HG02943 (cell line): Measurements from ENCODE around the gene XPO4.

Experiments
- ATAC-seq: cut with Tn5 transposase; IDR thresholded peaks from one replicate; pipeline ENCODE4 v1.9.1; 2021; ENCODE audit warnings: mild to moderate bottlenecking, low read depth, moderate library complexity; ENCODE audit not compliant: unreplicated experiment

The XPO4 gene

GRCh38 chr13:20831933-20832332, 70.6 kb downstream of the XPO4 start:
- ATAC-seq = no peak

DNA sequence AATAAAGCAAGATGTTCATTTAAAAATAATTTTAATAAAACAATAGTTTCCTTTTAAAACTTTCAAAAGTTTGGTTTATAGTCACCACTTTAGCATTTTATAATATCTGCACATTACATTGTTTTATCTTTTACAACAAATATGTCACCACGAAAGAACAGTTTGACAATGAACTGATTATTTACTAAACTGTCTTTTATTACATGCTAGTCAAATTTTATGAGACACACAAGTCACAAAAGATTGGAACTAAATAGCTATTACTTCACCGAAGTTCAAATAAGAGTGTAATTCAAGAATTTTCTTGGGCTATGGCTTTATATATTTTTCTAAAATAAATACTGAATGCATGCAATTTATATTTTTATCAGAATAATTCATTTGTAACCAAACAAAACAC, 71.3 kb downstream of the XPO4 start:
- ATAC-seq = no peak

DNA sequence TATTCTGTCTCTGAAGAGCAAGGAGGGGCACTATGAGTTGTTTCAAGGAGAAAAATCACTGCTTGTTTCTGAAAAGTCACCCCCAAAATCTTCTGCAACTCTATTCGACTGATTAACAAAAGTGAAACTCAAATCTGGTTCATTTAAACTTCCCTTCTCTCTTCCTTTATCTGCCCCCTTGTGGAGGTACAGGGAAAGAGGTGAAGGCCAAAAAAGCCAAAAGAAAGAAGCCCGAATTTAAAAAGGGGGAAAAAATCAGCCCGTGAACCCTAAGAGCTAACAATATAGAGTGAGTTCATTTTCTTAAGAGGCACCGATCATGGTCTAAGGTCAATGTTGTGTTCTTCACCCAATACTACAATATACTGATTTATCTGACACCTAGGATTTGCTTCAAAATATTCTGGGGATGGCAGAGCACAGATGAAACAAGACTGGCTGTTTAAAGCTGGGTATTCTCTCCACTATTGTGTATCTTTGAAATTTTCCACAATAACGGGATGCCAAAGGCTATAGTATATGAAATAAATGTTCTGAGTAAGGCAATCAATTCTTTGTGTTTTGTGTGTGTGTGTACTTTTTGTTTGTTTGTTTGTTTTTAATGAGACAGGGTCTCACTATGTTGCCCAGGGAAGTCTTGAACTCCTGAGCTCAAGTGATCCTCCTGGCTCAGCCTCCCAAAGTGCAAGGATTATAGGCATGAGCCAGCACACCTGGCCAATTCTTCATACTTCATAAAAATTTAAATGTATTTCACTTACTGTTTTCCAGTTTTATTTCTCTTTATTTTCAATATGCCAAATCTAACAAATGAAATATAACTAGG, 73.8 kb downstream of the XPO4 start:
- ATAC-seq = no peak

DNA sequence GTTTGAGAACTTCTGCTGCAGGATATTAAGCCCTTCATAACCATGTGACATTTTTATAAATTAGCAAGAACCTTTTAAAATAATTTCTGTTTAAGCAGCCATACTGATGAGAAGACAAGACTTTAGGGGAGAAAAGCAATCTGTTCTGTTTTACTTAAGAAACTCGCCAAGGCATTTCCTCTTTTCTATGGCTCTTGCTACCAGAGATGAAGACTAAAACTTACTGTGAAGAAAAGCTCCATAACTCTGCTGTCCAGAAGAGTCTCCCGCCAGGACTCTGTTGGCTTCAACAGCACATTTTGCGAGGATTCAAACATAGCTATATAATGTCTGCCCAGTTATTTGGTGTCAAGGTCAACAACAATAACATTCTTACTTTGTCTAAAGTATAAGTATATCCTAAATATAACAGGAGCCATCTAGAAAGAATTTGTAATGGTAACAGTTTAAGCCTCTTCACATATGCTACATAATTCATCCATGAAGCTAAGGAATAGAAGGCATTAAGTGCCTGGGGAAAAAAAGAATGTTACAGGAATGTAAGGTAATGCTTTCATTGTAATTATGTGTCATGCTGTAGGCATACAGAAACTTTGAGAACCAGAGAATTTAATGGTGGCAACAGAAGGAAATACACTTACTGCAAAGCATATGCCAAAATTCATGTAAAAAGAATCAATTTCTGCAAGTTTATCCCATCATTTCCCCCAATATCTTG, 75.5 kb downstream of the XPO4 start:
- no peak for ATAC-seq

DNA sequence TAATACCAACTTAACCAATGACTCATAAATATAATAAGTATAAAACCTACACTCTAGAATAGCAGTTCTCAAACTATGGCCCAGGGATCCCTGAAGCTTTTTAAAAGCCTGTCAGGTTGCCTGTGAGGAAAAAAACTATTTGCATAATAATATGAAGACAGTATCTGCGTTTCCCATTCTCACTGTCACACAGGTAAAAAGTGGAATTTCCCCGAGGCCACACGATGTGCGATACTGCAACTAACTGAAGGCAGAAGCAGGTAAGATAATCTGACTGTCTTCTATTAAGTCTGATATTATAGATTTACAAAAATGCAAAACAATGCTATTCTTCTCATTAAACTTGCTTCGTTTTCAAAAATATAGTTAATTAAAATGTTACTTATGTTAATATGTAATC, 76.2 kb downstream of the XPO4 start:
- no peak for ATAC-seq

DNA sequence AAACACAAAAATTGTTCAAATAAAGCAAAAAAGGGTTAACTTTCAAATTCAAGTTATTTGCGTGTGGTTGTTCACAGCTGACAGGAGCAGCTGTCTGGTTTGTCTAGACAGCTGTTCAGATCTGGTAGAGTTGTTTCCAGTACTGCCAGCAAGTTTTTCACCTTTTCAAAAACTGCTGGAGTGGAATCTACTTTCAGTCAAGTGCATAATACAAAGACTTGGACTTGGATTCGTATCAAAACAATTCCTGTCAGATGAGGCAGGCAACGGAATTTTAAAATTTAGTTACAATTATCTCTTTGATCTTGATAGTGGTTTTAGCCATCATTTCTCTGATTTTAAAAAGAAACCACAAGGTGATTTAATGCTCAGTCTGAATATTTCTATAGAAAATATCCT, 77.1 kb downstream of the XPO4 start:
- ATAC-seq = no peak

GRCh38 chr13:20824762-20825476, 77.6 kb downstream of the XPO4 start:
- no peak for ATAC-seq

GRCh38 chr13:20823071-20823470, 79.5 kb downstream of the XPO4 start:
- no peak for ATAC-seq

GRCh38 chr13:20822406-20822805, 80.1 kb downstream of the XPO4 start:
- no peak for ATAC-seq

DNA sequence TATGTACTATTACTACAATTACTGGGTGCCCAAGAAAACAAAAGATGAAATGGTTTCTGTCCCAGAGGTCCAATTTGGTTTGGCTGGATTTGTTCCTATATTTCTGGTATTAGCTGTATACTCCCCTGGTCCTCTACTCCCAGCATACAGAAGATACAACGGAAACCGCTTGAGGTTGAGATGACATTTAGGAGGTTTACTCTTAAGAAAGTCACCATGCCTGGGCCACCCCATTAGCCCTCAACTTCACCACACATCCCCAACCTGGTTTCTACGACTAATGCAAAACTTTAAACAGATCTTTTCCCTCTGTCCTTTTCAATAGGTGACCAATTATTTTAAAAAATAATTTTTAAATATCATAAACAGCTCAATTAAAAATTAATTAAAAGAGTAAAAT, 82.8 kb downstream of the XPO4 start:
- no peak for ATAC-seq

- no peak for ATAC-seq
These were observed 87.1 kb downstream of the XPO4 start for GRCh38 chr13:20815464-20815863.

GRCh38 chr13:20814224-20814910, 88.2 kb downstream of the XPO4 start:
- ATAC-seq = no peak

DNA sequence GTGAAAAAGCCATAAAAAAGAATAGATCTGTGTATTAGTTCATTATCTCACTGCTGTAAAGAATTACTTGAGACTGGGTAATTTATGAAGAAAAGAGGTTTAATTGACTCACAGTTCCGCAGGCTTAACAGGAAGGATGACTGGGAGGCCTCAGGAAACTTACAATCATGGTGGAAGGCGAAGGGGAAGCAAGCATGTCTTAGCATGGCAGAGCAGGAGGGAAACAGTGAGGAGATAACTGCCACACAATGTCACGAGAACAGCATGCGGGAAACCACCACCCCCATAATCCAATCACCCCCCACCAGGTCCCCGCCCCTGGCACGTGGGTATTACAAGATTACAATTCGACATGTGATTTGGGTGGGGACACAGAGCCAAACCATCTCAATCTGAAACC, 89.7 kb downstream of the XPO4 start:
- ATAC-seq = no peak

- no peak for ATAC-seq
These were observed 91.7 kb downstream of the XPO4 start for GRCh38 chr13:20810808-20811207.

GRCh38 chr13:20808874-20809273, 93.7 kb downstream of the XPO4 start:
- no peak for ATAC-seq

GRCh38 chr13:20803180-20803965, 99.2 kb downstream of the XPO4 start:
- no peak for ATAC-seq

- ATAC-seq = no peak
These were observed 100.8 kb downstream of the XPO4 start for GRCh38 chr13:20801707-20802106.

GRCh38 chr13:20799726-20800416, 102.7 kb downstream of the XPO4 start:
- no peak for ATAC-seq

DNA sequence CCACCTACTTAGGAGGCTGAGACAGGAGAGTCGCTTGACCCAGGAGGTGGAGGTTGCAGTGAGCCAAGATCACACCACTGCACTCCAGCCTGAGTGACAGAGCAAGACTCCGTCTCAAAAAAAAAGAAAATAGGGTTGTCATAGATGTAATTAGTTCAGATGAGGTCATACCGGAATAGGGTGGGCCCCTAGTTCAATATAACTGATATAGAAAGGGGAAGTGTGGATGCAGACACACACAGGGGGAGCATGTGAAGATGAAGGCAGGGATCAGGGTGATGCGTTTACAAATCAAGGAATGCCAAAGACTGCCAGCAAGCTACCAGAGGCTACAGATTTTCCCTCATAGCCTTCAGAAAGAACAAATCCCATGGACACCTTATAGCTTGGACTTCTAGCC, 104.5 kb downstream of the XPO4 start:
- ATAC-seq = no peak
